Activated T-cell treated with anti-CD3 and anti-CD28 coated beads, Interleukin-2, amount 50 U/mL, for 24 hours (primary cell): ENCODE measurements around the gene AP4S1.
"Not testable (repeated sequence)": the region's sequence is repeated elsewhere in the genome, so short reads cannot be mapped to it uniquely, and the experiment has no call there.

Source experiments
- DNase-seq: peaks from one replicate; pipeline ENCODE4 v3.0.0-alpha.2; 2020
- H3K27ac Mint-ChIP-seq: 2 replicates; pipeline ENCODE4 v1.8.0; 2020; ENCODE audit warnings: mild to moderate bottlenecking, mixed read lengths
- H3K27me3 Mint-ChIP-seq: 2 replicates; pipeline ENCODE4 v1.8.0; 2020; ENCODE audit warnings: mixed read lengths
- H3K36me3 Mint-ChIP-seq: 2 replicates; pipeline ENCODE4 v1.8.0; 2020; ENCODE audit warnings: low read depth, mixed read lengths
- H3K4me1 Mint-ChIP-seq: 2 replicates; pipeline ENCODE4 v1.8.0; 2020; ENCODE audit warnings: low read depth, mixed read lengths
- H3K4me3 Mint-ChIP-seq: 2 replicates; pipeline ENCODE4 v1.8.0; 2020; ENCODE audit warnings: mild to moderate bottlenecking, moderate library complexity, mixed read lengths
- H3K9me3 Mint-ChIP-seq: 2 replicates; pipeline ENCODE4 v1.8.0; 2020; ENCODE audit warnings: mixed read lengths

Gene AP4S1, protein sequence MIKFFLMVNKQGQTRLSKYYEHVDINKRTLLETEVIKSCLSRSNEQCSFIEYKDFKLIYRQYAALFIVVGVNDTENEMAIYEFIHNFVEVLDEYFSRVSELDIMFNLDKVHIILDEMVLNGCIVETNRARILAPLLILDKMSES

DNA sequence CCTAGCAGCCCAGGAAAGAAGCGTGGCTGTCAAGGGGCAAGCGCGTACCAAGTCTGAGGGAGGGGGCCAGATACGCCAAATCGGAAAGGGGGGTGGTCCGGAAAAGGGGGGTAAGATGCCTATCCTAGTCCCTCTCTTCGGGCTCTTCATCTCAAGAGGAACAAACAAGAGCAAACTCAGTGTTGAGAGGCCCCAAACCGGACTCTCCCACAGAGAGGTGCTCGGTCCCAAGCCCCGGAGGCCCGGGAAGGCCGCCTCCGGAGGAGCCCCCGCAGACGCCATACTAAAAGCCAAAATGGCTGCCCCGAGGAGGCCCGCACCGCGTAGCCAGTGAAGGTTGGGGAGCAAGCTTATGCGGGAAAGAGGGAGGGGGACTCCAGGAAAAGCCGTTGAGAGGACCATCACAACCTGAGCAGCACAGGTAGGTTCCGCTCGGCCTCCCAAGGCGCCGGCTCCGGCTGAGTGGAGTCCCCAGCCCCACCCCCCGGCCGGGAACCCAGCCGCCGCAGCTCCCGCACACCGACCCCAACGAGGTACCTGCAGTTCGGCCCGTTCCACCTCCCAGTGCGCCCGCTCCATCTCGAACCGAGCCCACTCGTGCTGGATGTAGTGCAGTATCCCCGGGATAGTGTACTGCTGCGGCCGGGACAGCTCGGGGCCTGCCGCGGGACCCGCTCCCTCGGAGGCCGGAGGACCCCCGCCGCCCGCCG, at the start of gene AP4S1:
TSS of gene AP4S1 (plus strand) at position 283 of the 710 bp plus-strand sequence. CDS start 40,548 bp downstream, outside the sequence.
- no peaks in the 10 kb centered on the region for H3K9me3 Mint-ChIP-seq
- H3K4me1 Mint-ChIP-seq, result peaks cover 59% of the 10 kb centered on the region
- H3K27ac Mint-ChIP-seq, result peak within 1 kb of the TSS; percentile 97
- DNase-seq, result peak; percentile 79
- H3K27me3 Mint-ChIP-seq, result no peaks in the 10 kb centered on the region
- H3K4me3 Mint-ChIP-seq, result peak within 1 kb of the TSS; percentile 86
- H3K36me3 Mint-ChIP-seq, result peaks cover 42% of the 10 kb centered on the region

DNA sequence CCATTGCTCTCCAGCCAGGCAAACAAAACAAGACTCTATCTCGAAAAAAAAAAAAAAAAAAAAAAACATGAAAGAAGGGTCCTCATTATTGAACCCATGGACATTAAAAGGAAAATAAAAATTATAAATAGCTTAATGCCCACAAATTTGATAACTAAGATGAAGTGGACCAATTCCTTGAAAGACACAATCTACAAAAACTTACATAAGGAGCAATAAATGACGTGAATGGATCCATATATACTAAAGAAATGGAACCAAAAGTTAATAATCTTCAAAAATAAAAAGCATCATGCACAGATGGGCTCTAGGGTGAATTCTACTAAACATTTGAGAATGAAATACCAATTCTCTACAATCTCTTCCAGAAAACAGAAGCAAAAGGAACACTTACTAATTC, 47.7 kb upstream of the AP4S1 start:
- Mint-ChIP-seq H3K36me3 (peaks cover 9% of the 10 kb centered on the region), H3K27ac (peak overlapping the region; percentile 32), H3K27me3 (no peaks in the 10 kb centered on the region), H3K4me3 (no peak overlapping the region), H3K9me3 (no peaks in the 10 kb centered on the region), H3K4me1 (peaks cover 40% of the 10 kb centered on the region)
- no peak for DNase-seq

DNA sequence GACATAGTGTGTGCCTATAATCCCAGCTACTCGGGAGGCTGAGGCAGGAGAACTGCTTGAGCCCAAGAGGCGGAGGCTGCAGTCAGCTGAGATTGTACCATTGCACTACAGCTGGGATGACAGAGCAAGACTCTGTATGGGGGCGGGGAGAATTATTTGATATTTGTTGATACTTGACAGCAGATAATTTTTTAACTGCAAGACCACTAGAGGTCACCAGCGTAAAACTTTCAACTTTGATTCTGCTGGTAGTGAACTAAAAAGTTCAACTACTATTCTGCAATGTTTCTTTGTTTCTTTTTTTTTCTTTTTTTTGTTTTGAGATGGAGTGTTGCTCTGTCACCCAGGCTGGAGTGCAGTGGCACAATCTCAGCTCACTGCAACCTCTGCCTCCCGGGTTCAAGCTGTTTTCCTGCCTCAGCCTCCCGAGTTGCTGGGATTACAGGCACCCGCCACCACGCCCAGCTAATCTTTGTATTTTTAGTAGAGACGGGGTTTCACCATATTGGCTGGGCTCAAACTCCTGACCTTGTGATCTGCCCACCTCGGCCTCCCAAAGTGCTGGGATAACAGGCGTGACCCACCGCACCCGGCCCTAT, 45.2 kb upstream of the AP4S1 start:
- not testable (repeated sequence) for H3K4me3 Mint-ChIP-seq, H3K9me3 Mint-ChIP-seq, H3K27me3 Mint-ChIP-seq, H3K27ac Mint-ChIP-seq, H3K36me3 Mint-ChIP-seq
- peak; percentile 34 for DNase-seq
- H3K4me1 Mint-ChIP-seq, result peaks cover 22% of the 10 kb centered on the region

- no peak for DNase-seq
- Mint-ChIP-seq H3K27me3 (no peaks in the 10 kb centered on the region), H3K27ac (peak overlapping the region; percentile 16), H3K4me3 (no peak overlapping the region), H3K4me1 (peaks cover 19% of the 10 kb centered on the region), H3K9me3 (no peaks in the 10 kb centered on the region), H3K36me3 (peaks cover 10% of the 10 kb centered on the region)
Observed at GRCh38 chr14:30980980-30981379, 44.5 kb upstream of the AP4S1 start.

DNA sequence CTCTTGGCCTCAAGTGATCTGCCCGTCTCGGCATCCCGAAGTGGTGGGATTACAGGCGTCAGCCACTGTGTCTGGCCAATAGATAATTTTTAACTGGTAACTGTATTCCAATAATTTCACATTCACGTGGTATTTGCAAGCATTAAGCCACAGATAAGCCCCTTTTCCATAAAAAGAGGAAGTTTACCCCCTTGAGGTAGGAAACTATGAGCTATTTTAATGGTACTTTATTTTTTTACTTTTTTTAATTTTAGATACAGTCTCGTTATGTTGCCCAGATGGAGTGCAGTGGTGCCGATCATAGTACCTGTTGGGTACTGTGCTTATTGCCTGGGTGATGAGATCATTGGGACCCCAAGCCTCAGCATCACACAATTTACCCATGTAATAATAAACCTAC, 42.9 kb upstream of the AP4S1 start:
- Mint-ChIP-seq H3K4me1 (peaks cover 20% of the 10 kb centered on the region), H3K4me3 (no peak overlapping the region), H3K27me3 (no peaks in the 10 kb centered on the region)

DNA sequence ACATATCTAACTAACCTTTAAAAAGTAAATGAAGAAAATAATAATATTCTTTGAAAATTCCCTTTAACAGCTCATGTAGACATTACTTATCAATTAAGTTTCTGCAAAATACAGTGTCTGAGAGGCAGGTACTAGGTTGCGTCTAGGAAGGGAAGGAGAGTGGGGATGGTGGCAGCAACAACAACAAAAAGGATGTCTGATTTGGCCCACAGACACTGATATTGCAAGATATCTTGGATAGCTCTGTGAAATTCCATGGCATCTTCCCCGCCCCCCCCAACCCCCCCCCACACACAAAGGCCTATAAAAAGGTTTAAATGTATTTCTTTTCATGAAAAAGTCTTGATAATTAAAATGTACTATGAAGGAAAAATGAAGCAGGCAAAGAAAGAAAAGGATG, 41.6 kb upstream of the AP4S1 start:
- H3K27ac Mint-ChIP-seq, result no peak overlapping the region
- H3K27me3 Mint-ChIP-seq, result no peaks in the 10 kb centered on the region
- H3K9me3 Mint-ChIP-seq, result no peaks in the 10 kb centered on the region
- H3K36me3 Mint-ChIP-seq, result peaks cover 4% of the 10 kb centered on the region
- no peak for DNase-seq
- no peak overlapping the region for H3K4me3 Mint-ChIP-seq
- H3K4me1 Mint-ChIP-seq, result peaks cover 19% of the 10 kb centered on the region

More for the DNA sequence above, 42.9 kb upstream of the AP4S1 start:
- Mint-ChIP-seq H3K36me3 (peaks cover 4% of the 10 kb centered on the region), H3K27ac (no peak overlapping the region), H3K9me3 (no peaks in the 10 kb centered on the region)
- no peak for DNase-seq

GRCh38 chr14:30985796-30986195, 39.7 kb upstream of the AP4S1 start:
- Mint-ChIP-seq H3K9me3 (no peaks in the 10 kb centered on the region), H3K27ac (peak overlapping the region; percentile 12), H3K27me3 (no peaks in the 10 kb centered on the region), H3K4me1 (peaks cover 29% of the 10 kb centered on the region), H3K4me3 (no peak overlapping the region), H3K36me3 (peaks cover 10% of the 10 kb centered on the region)
- DNase-seq, result no peak

- DNase-seq, result no peak
- H3K4me1 Mint-ChIP-seq, result peaks cover 47% of the 10 kb centered on the region
- H3K36me3 Mint-ChIP-seq, result peaks cover 13% of the 10 kb centered on the region
- no peaks in the 10 kb centered on the region for H3K27me3 Mint-ChIP-seq
- no peak overlapping the region for H3K27ac Mint-ChIP-seq
- no peaks in the 10 kb centered on the region for H3K9me3 Mint-ChIP-seq
- H3K4me3 Mint-ChIP-seq, result no peak overlapping the region
Observed at GRCh38 chr14:30988509-30988908, 36.9 kb upstream of the AP4S1 start.

DNA sequence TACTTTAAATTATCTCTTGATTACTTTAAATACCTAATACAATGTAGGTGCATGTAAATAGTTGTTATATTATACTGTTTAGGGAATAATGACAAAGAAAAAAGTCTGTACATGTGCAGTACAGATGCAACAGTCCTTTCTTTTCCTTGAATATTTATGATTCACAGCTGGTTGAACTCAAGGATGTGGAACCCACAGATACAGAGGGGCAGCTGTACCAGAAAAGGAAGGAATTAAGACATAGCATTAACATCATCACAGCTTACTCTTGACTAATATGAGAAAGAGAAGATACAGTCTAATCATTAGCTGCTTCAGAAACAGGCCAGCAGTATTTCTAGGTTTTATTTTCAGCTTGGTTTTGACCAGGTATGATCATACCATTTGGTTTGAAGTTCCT, 34.7 kb upstream of the AP4S1 start:
- H3K4me3 Mint-ChIP-seq, result no peak overlapping the region
- peaks cover 14% of the 10 kb centered on the region for H3K36me3 Mint-ChIP-seq
- no peak for DNase-seq
- H3K27me3 Mint-ChIP-seq, result no peaks in the 10 kb centered on the region
- H3K27ac Mint-ChIP-seq, result peak overlapping the region; percentile 33
- peaks cover 57% of the 10 kb centered on the region for H3K4me1 Mint-ChIP-seq
- no peaks in the 10 kb centered on the region for H3K9me3 Mint-ChIP-seq

DNA sequence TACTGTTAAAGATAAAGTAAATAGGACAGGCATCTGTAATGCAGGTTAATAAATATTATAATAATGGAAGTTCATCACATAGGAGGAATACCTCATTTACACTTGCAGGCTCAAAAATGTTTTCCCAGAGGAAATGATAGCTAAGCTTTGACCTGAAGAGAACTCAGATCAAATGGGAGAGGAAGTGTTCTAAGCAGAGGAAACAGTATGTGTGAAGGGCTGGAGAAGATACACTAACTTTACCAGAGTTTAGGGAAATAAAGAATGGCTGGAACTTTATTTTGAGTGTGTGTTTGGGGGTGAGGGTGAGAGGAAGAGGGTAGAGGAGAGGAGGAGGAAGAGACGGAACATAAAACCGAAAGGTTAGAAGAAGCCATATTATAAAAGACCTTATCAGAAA, 34.0 kb upstream of the AP4S1 start:
- H3K27me3 Mint-ChIP-seq, result no peaks in the 10 kb centered on the region
- DNase-seq, result no peak
- no peak overlapping the region for H3K27ac Mint-ChIP-seq
- peaks cover 14% of the 10 kb centered on the region for H3K36me3 Mint-ChIP-seq
- peaks cover 60% of the 10 kb centered on the region for H3K4me1 Mint-ChIP-seq
- H3K9me3 Mint-ChIP-seq, result no peaks in the 10 kb centered on the region
- H3K4me3 Mint-ChIP-seq, result no peak overlapping the region

DNA sequence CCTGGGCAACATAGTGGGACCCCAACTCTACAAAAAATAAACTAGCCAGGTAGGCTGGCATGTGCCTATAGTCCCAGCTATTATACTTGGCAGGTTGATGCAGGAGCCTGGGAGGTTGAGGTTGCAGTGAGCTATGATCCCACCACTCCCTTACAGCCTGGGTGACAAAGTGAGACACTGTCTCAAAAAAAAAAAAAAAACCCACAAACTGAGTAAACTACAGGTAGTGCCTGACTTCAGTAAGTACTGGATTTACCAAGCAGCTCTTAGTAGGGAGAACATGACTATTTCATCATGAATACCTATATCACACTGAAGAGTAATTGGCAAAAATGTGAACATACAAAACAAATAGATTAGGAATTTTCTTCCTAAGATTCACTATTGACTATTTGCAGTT, 32.4 kb upstream of the AP4S1 start:
- H3K27me3 Mint-ChIP-seq, result no peaks in the 10 kb centered on the region
- no peak for DNase-seq
- no peak overlapping the region for H3K4me3 Mint-ChIP-seq

DNA sequence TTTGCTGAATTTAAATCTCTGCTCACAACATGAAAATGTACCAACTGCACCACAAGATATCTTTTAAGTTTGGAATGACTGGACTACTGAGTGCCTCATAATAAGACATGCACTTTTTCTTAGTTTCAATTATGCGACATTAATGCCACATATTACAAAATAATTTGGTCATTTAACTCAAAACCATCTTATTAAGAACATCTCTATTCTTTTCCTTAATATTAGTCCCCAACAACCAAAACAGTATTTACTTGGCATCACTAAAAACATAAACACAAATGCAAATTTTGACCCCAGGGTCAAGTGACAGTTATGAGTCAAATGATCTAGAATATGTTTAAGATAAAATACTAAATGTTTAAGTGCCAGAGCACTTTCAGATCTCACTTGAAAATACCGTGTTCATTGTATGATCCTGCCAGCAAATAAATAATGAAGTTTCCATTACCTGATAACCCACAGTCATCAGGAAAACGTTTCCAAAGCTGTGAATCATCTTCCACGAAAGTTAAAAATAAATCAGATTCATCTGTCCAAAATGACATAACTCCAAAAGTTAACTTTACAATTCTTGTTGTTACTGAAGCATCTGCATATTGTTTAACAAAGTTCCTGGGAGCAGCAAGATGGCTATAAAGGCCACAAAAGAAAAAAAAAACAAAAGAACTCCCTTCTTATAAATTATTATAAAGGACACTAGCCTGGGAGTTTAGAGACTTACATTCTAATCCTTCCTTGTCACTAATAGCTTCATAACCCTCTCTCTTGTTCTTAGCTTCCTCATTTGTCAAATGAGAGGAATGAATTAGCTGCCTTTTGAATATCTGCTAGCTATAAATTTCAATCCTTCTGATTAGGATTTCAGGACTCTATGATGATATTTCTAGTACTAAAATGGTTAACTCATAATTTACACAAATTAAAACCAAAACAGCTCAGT, 30.5 kb upstream of the AP4S1 start:
- peaks cover 59% of the 10 kb centered on the region for H3K4me1 Mint-ChIP-seq
- DNase-seq, result no peak

More for the DNA sequence above, 32.4 kb upstream of the AP4S1 start:
- H3K36me3 Mint-ChIP-seq, result peaks cover 27% of the 10 kb centered on the region
- no peaks in the 10 kb centered on the region for H3K9me3 Mint-ChIP-seq
- H3K4me1 Mint-ChIP-seq, result peaks cover 68% of the 10 kb centered on the region
- no peak overlapping the region for H3K27ac Mint-ChIP-seq

DNA sequence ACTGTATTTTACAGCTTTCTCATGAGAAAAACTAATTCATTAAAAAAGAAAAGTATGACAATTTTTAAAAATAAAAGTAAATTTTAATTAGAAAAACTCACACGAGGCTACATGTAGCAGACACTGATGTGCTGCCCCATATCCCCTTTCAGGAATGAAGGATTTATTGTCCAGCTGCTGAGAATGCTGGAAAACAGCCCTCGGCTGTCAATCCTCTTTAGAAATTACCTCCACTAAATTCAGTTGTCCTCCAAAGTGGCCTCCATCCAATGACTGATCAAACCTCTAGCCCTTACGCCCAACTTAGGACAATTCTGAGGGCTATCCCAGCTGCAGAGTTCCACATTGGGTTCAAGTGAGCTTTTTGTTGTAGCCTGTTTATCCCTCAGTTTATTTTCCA, 29.8 kb upstream of the AP4S1 start:
- no peak overlapping the region for H3K4me3 Mint-ChIP-seq
- H3K9me3 Mint-ChIP-seq, result no peaks in the 10 kb centered on the region
- no peaks in the 10 kb centered on the region for H3K27me3 Mint-ChIP-seq
- peak overlapping the region; percentile 72 for H3K27ac Mint-ChIP-seq
- peaks cover 59% of the 10 kb centered on the region for H3K4me1 Mint-ChIP-seq
- peaks cover 46% of the 10 kb centered on the region for H3K36me3 Mint-ChIP-seq
- no peak for DNase-seq

More for the DNA sequence above, 30.5 kb upstream of the AP4S1 start:
- Mint-ChIP-seq H3K4me3 (peak overlapping the region; percentile 4), H3K27me3 (no peaks in the 10 kb centered on the region), H3K27ac (peak overlapping the region; percentile 91), H3K36me3 (peaks cover 44% of the 10 kb centered on the region), H3K9me3 (no peaks in the 10 kb centered on the region)

DNA sequence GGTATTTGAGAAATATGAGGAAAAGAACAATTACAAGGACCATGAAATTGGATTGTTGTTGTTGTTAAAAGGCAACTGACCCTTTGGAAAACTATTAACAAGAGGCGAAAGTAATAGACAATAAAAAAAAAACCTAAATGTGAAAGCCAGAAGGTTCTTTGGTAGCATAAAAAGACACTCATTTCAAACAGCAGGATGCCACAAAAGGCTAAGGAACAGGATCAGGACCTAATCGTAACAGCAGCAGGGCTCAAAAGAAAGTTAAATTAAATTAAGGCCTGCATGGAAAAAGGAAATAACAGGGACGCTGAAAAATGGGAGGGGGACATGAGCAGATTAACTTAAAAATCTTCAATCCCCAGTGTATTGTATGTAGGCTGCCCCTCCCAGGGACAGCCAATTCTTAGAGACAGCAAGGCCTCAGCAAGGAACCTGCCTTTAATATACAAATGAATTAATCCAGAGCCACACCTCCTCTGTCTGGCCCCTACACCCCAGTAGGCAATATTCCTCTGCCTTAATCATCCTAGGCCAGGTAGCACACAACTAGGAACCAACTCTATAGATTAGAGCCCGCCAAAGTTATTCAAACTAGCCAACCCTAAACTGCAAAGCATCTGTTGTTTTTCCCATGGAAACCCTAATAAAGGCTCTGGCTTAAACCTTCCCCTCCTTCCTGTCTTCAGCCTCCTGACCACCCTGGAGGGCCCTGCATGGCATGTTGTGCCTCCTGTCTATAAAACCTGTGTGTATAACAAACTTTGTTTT, 28.4 kb upstream of the AP4S1 start:
- Mint-ChIP-seq H3K4me1 (peaks cover 58% of the 10 kb centered on the region), H3K36me3 (peaks cover 54% of the 10 kb centered on the region), H3K27ac (no peak overlapping the region), H3K9me3 (no peaks in the 10 kb centered on the region), H3K27me3 (no peaks in the 10 kb centered on the region), H3K4me3 (no peak overlapping the region)
- no peak for DNase-seq
